ENCODE data around the gene TRAF6. TPM values are rescaled to one million over a fixed set of nuclear protein-coding genes. Genes with fewer than 3 reads are reported as not detected.

The TRAF6 gene
- polyA plus RNA-seq, 1 of the 3 experiments (the other 2 are of a cell fraction), result 4.3 TPM

GRCh38 chr11:36509694-36510593 lies at the start of gene TRAF6 (continued):
- TF ChIP-seq RAD21 (IDR thresholded peaks at IDR 0.05; ENCODE audit: low read length), result peak; percentile 22
- peak; percentile 86; the same call in 1 of the 2 replicates for TF ChIP-seq SIN3A (IDR thresholded peaks at IDR 0.05; ENCODE audit: borderline replicate concordance, low read depth, low read length)
- TF ChIP-seq YY1 (IDR thresholded peaks at IDR 0.05; ENCODE audit: low read depth), result peak; percentile 73

GRCh38 chr11:36558571-36559413 lies 48.7 kb upstream of the TRAF6 start:
- CTCF ChIA-PET, result interaction anchor here (1.0 to 8.2 kb wide), 2 partner anchors 65 to 191 kb away, joined by 3 to 199 read pairs; no protein-coding TSS in a partner anchor
- Histone ChIP-seq H3K36me3 (replicated peaks in 1 of 2; ENCODE audit: control insufficient read depth in 1 of 2, insufficient read depth in 2 of 2, low read length in 1 of 2) (no peaks in the 10 kb centered on the region), H3K9me3 (no peaks in the 10 kb centered on the region), H3K9me2 (no peaks in the 10 kb centered on the region), H3K4me1 (ENCODE audit: control insufficient read depth in 1 of 2, insufficient read depth in 2 of 2, low read depth in 1 of 2, low read length in 1 of 2) (no peaks in the 10 kb centered on the region), H3K9ac (no peak overlapping the region), H2AFZ (ENCODE audit: low read depth) (no peak overlapping the region), H3K27ac (ENCODE audit: low read depth in 2 of 2, low read length in 1 of 2) (no peak overlapping the region), H3K27me3 (ENCODE audit: insufficient read depth) (no peaks in the 10 kb centered on the region), H3K4me2 (no peak overlapping the region), H3F3A (replicated peaks; ENCODE audit: insufficient read depth) (no peaks in the 10 kb centered on the region), H3K79me2 (ENCODE audit: insufficient read depth) (no peaks in the 10 kb centered on the region), H4K20me1 (ENCODE audit: insufficient read depth) (no peaks in the 10 kb centered on the region), H3K4me3 (ENCODE audit: low read depth in 2 of 2, low read length in 1 of 2) (no peak overlapping the region)
- POLR2A ChIA-PET, result no interaction called here
- TF ChIP-seq RXRA (IDR thresholded peaks at IDR 0.05; ENCODE audit: borderline replicate concordance, low read depth), result no peak
- no peak for TF ChIP-seq FOSL2 (IDR thresholded peaks at IDR 0.05; ENCODE audit: borderline replicate concordance, low read depth)
- TF ChIP-seq MXI1 (IDR thresholded peaks at IDR 0.05; ENCODE audit: low read depth, low read length), result no peak
- no peak for TF ChIP-seq FOXM1 (IDR thresholded peaks at IDR 0.05; ENCODE audit: low read depth)
- TF ChIP-seq RAD21 (IDR thresholded peaks at IDR 0.05; ENCODE audit: low read length), result no peak
- TF ChIP-seq, protein P1, sequence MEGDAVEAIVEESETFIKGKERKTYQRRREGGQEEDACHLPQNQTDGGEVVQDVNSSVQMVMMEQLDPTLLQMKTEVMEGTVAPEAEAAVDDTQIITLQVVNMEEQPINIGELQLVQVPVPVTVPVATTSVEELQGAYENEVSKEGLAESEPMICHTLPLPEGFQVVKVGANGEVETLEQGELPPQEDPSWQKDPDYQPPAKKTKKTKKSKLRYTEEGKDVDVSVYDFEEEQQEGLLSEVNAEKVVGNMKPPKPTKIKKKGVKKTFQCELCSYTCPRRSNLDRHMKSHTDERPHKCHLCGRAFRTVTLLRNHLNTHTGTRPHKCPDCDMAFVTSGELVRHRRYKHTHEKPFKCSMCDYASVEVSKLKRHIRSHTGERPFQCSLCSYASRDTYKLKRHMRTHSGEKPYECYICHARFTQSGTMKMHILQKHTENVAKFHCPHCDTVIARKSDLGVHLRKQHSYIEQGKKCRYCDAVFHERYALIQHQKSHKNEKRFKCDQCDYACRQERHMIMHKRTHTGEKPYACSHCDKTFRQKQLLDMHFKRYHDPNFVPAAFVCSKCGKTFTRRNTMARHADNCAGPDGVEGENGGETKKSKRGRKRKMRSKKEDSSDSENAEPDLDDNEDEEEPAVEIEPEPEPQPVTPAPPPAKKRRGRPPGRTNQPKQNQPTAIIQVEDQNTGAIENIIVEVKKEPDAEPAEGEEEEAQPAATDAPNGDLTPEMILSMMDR (IDR thresholded peaks at IDR 0.05), result no peak
- no peak for TF ChIP-seq YY1 (IDR thresholded peaks at IDR 0.05; ENCODE audit: low read depth)
- TF ChIP-seq IRF3 (IDR thresholded peaks at IDR 0.05; ENCODE audit: low read depth, low read length), result no peak
- 43% methylated on average over 4 of the region's 4 CpGs for WGBS (ENCODE audit: low lambda C conversion rate)
- DNase-seq, result no peak

Measured in SK-N-SH (cell line).